Large intestine (tissue), 12 donors: ENCODE measurements around the gene TRIM49C. TPM values are rescaled to one million over a fixed set of nuclear protein-coding genes. Genes with fewer than 3 reads are reported as not detected.
"Not testable (repeated sequence)": the region's sequence is repeated elsewhere in the genome, so short reads cannot be mapped to it uniquely, and the experiment has no call there.

Experiments
- DNase-seq, 2 donors: peaks; one replicate each; pipeline versions ENCODE4 v3.0.0 to v3.0.0-alpha.2; 2013
- H3K27ac ChIP-seq: one replicate; pipeline ENCODE4 v1.5.1; 2013; ENCODE audit warnings: low read length
- H3K27me3 ChIP-seq: 2 replicates; pipeline ENCODE4 v1.6.1; 2013; ENCODE audit warnings: low read length; ENCODE audit not compliant: control insufficient read depth, insufficient read depth
- H3K36me3 ChIP-seq: 2 replicates; pipeline ENCODE4 v1.6.1; 2013; ENCODE audit warnings: low read length; ENCODE audit not compliant: control insufficient read depth, insufficient read depth
- H3K4me1 ChIP-seq: one replicate; pipeline ENCODE4 v1.6.1; 2013; ENCODE audit warnings: low read length; ENCODE audit not compliant: control insufficient read depth, insufficient read depth
- H3K4me3 ChIP-seq: one replicate; pipeline ENCODE4 v1.5.1; 2013; ENCODE audit warnings: low read length
- H3K9me3 ChIP-seq: one replicate; pipeline ENCODE4 v1.6.1; 2013; ENCODE audit warnings: mild to moderate bottlenecking, low read depth, low read length, moderate library complexity; ENCODE audit not compliant: control insufficient read depth
- WGBS: methylation state at CpG from one replicate; pipeline ENCODE4 v1.1.5; 2013; ENCODE audit warnings: low lambda C conversion rate; ENCODE audit not compliant: insufficient coverage; 5-methylcytosine and 5-hydroxymethylcytosine counted together
- long read RNA-seq, 11 donors: transcript quantifications; one replicate each; lab custom pipeline, GENCODE V29; 2026
- polyA plus RNA-seq: library from polyadenylated mRNA; unstranded; fragments of 120-200 nt; gene quantifications from one replicate; pipeline ENCODE4 v1.2.1, GENCODE V29; 2013

TRIM49C gene, protein sequence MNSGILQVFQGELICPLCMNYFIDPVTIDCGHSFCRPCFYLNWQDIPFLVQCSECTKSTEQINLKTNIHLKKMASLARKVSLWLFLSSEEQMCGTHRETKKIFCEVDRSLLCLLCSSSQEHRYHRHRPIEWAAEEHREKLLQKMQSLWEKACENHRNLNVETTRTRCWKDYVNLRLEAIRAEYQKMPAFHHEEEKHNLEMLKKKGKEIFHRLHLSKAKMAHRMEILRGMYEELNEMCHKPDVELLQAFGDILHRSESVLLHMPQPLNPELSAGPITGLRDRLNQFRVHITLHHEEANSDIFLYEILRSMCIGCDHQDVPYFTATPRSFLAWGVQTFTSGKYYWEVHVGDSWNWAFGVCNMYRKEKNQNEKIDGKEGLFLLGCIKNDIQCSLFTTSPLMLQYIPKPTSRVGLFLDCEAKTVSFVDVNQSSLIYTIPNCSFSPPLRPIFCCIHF
- polyA plus RNA-seq, result not detected
- long read RNA-seq, donor 1, result 0 reads
- long read RNA-seq, donor 2, result 0 reads
- long read RNA-seq, donor 3, result 0 reads
- long read RNA-seq, donor 4, result 0 reads
- long read RNA-seq, donor 5, result 0 reads
- long read RNA-seq, donor 6, result 0 reads
- long read RNA-seq, donor 7, result 0 reads
- long read RNA-seq, donor 8, result 0 reads
- long read RNA-seq, donor 9, result 0 reads
- long read RNA-seq, donor 10, result 0 reads
- long read RNA-seq, donor 11, result 0 reads

DNA sequence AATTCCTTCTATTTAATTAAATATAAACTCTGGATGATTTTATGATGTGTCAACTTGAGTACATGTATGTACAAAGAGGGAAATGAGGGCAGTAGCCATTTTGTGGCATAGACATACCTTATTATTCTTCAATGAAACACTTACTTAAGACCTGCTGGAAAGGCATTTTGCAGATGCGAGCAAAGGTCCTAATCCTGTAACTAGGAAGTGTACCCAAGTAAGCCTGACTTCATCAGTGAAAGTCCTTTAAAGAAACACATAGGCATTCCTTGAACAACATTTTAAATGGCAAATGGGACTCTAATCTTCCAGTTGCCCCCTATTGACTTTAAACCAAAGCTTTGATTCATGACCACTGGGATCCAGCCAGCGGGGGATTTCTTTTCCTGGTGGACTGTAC, at the start of gene TRIM49C:
TSS of gene TRIM49C (plus strand) at position 301 of the 400 bp plus-strand sequence. CDS start 4,106 bp downstream, outside the sequence.
- H3K27me3 ChIP-seq, DNase-seq, H3K4me1 ChIP-seq, H3K36me3 ChIP-seq, H3K9me3 ChIP-seq, H3K27ac ChIP-seq, H3K4me3 ChIP-seq: not testable (repeated sequence)
- WGBS, result no CpG with 5 or more reads among the region's 2 CpGs

GRCh38 chr11:90024184-90024583, 6.7 kb upstream of the TRIM49C start:
- not testable (repeated sequence) for H3K27ac ChIP-seq, H3K27me3 ChIP-seq, DNase-seq, H3K36me3 ChIP-seq, H3K4me1 ChIP-seq, H3K4me3 ChIP-seq, H3K9me3 ChIP-seq
- WGBS, result no CpG with 5 or more reads among the region's 3 CpGs

DNA sequence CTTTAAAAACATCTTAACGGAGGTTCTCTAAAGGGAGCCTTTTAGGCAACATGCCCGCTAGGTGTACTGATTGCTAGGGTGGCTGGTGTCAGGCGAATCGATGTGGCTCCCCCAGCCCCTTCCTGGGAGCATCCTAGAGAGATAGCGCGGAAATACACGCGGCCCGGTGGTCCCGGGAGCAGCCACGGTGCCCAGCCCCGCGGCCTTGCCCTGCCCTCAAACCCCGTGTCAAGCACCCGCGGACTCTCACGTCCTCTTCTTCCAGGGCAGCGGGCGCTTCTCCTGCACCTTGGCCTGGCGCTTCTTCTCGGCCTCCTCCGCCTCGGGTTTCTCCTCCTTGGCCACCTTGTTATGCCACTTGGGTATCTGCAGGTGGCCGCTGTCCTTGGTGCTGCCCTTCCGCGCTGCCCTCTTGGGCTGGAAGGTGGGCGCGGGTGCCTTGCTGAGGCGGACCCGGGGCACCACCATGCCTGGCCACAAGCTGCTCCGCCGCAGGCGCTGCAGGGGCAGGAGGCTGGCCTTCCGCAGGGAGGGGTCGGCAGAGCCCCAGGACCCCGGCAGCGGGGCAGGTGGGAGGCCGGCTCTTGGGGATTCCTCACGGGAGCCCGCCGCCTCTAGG, 20.8 kb downstream of the TRIM49C start:
- not testable (repeated sequence) for DNase-seq, H3K4me1 ChIP-seq, H3K9me3 ChIP-seq, H3K4me3 ChIP-seq, H3K27ac ChIP-seq, H3K36me3 ChIP-seq, H3K27me3 ChIP-seq
- WGBS, result no CpG with 5 or more reads among the region's 41 CpGs

DNA sequence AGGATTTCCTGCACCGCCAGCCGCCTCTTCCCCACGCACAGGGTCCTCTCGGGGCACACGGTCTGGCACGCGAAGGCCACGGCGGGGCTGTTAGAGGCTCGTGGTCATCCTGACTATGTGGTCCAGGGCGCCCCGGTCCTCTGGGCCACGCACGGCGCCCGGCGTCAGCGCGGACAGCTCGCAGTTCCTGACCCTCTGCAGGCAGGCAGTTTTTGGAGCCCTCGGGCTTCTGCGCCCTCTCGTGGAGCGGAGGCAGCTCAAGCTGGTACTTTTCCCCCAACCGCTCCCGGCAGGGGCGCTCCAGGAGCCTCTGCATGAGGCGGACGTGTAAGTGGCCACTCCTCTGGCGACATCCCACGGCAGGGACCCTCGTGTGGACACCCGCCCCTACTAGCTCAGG, 21.4 kb downstream of the TRIM49C start:
- WGBS, result no CpG with 5 or more reads among the region's 33 CpGs
- H3K9me3 ChIP-seq, H3K4me1 ChIP-seq, H3K27ac ChIP-seq, H3K36me3 ChIP-seq, DNase-seq, H3K4me3 ChIP-seq, H3K27me3 ChIP-seq: not testable (repeated sequence)

GRCh38 chr11:90053545-90053944, 22.6 kb downstream of the TRIM49C start:
- not testable (repeated sequence) for DNase-seq, H3K36me3 ChIP-seq, H3K9me3 ChIP-seq, H3K4me1 ChIP-seq, H3K27ac ChIP-seq, H3K27me3 ChIP-seq, H3K4me3 ChIP-seq
- no CpG with 5 or more reads among the region's 28 CpGs for WGBS

- H3K27ac ChIP-seq, H3K36me3 ChIP-seq, H3K9me3 ChIP-seq, H3K4me1 ChIP-seq, H3K27me3 ChIP-seq, DNase-seq, H3K4me3 ChIP-seq: not testable (repeated sequence)
- WGBS, result no CpG with 5 or more reads among the region's 3 CpGs
Observed at GRCh38 chr11:90085650-90086049, 54.7 kb downstream of the TRIM49C start, which contains the start of gene UBTFL1. Gene UBTFL1 (plus strand): TSS chr11:90085950. CDS start chr11:90085950, 0 bp downstream.

GRCh38 chr11:90088731-90089130, 57.8 kb downstream of the TRIM49C start:
- WGBS, result no CpG with 5 or more reads among the region's 2 CpGs
- not testable (repeated sequence) for H3K4me1 ChIP-seq, DNase-seq, H3K9me3 ChIP-seq, H3K27me3 ChIP-seq, H3K36me3 ChIP-seq, H3K4me3 ChIP-seq, H3K27ac ChIP-seq

Other genes with a start within 250 kb of the TRIM49C start
- gene TRIM49, start 222.5 kb upstream of the TRIM49C start, polyA plus RNA-seq, result not detected
- gene TRIM64B, start 152.6 kb upstream of the TRIM49C start, polyA plus RNA-seq, result not detected
- not detected for gene TRIM49D1, start 108.9 kb upstream of the TRIM49C start, polyA plus RNA-seq
- gene TRIM49D2, start 107.0 kb upstream of the TRIM49C start, polyA plus RNA-seq, result not detected
- gene TRIM64, start 65.1 kb upstream of the TRIM49C start, polyA plus RNA-seq, result not detected
- not detected for gene UBTFL1, start 54.8 kb downstream of the TRIM49C start, polyA plus RNA-seq
- gene NAALAD2, start 103.6 kb downstream of the TRIM49C start, polyA plus RNA-seq, result 5.1 TPM
- gene CHORDC1, start 191.9 kb downstream of the TRIM49C start, polyA plus RNA-seq, result 46.3 TPM